Amniotic epithelial cell (primary cell): ENCODE data around the gene NEGR1.

Experiments
- DNase-seq: peaks from one replicate; pipeline ENCODE4 v3.0.0-alpha.2; 2010; ENCODE audit warnings: low read depth

The NEGR1 gene

DNA sequence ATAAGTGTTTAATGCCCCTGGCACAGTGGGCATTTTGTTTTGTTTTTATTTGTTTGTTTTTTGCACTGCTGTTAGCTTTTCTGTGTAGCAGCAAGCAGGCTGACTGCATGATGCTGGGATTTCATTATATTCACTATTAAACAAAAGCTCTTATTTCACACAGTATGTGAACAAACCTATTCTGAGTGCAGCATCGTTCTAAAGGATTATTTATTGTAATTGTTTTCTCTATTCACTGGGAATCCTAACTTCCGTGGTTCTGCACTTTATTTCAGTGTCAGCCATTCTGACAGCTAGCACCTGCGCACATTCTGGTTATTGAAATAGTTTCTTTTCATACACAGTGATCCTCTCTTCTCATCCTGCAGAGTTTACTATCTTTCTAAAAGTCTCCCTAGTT lies 595.0 kb downstream of the NEGR1 start:
- DNase-seq: no peak

- DNase-seq: no peak
Observed at GRCh38 chr1:71676979-71677925, 605.1 kb downstream of the NEGR1 start.

GRCh38 chr1:71668065-71668464 lies 614.3 kb downstream of the NEGR1 start:
- no peak for DNase-seq

DNA sequence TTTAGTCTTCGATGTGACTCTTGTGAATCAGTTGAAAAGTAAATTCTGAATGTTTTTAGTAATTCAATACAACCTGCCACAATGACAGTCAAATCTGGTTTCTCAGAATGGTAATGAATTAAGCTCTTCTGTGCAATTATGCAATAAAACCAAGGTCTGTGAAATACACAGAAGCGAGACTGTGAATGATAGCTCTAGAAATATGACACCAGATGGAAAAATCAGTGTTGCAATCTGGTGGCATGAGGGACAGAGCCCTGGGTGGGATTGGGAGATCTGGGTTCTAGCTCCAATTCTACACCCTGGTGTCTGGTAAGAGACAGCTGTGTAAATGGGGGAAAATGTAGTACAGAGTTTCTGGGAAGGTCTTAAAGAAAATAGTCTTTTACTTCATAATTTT lies 615.1 kb downstream of the NEGR1 start:
- DNase-seq: peak; percentile 8

DNA sequence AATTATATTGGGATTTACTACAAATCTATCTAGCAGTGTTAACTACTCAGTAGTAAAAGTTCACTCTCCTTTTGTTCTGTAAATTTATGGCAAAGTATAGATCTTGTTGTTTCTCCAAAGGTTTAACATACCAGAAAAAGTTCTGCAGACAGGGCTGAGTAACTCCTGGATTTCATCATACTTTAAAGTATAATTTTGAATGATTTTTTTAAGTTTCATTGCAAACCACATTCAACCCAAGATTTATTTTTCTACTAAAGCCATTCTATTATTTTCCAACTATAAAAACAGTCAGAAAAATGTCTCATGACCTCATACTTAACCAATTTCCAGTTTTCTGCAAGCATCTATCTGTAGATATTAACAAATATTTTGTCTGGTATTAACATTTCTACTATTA lies 615.7 kb downstream of the NEGR1 start:
- no peak for DNase-seq

- DNase-seq: no peak
Observed at GRCh38 chr1:71660411-71660810, 621.9 kb downstream of the NEGR1 start.

DNA sequence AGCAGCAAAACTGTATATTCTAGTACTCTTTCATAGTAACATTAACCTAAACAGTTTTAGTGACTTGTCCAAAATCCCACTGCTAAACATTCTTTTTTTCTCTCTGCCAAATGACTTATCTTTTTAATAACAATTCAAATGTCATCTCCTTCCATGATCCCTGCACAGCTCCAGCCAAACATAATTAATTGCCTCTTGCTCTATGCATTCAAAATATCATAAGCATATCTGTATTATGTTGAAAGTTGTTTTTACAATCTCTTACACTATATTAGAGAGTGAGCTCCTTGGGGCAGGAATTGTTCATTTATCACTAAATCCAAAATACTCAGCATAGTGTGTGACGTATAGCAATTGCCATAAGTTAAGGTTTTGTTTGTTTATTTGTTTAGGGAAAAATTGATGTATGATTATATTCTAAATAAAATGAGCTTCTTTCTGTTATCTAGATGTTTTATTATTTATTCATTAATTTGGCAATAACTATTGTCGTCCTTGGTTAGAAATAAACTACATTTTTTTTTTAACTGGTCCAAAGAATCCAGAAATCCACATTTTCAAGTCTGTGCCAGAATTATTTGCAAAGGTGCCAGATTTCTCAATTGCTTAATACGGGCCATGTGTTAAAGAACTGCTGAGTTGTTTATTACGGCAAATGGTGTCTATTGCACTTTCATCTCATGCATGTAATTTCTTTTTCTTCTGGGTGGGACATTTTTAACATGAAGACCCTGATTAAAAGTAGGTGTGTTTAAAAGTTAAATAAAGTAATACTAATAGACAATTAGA lies 624.3 kb downstream of the NEGR1 start:
- DNase-seq: no peak

- no peak for DNase-seq
Observed at GRCh38 chr1:71656902-71657301, 625.4 kb downstream of the NEGR1 start.

- DNase-seq: no peak
Observed at GRCh38 chr1:71655604-71656003, 626.7 kb downstream of the NEGR1 start.

DNA sequence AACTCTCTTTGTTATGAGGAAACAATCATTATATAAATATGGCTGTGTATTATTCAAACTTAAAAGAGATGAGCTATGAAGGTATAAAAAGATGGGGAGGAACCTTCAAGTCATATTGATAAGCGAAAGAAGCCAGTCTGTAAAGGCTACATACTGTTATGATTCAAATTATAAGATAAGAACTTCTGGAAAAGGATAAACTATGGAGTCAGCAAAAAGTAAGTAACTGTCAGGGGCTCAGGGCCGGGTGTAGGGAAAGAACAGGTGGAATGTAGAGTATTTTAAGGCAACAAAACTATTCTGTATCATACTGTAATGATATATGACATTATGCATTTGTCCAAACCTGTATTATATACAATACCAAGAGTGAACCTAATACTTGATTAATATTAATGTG lies 628.4 kb downstream of the NEGR1 start:
- DNase-seq: no peak

- DNase-seq: no peak
Observed at GRCh38 chr1:71651214-71651613, 631.1 kb downstream of the NEGR1 start.

DNA sequence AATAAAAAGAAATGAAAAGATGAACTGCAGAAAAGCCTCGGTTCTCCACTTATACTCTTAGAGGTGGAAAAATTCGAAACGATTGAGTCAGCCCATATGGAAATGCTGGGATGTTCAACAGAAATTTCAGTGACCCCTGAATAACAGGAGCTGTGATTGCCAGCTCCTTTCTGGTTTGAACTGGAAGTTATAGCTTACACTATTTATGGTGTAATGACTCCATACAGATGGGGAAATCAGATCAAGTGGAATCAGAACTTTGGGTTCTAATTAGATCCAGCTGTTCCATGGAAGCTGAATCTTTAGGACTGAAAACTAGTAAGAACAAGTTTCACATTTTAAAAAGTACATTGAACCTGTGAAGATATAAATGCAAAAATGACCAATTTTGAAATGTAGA lies 632.2 kb downstream of the NEGR1 start:
- DNase-seq: no peak

DNA sequence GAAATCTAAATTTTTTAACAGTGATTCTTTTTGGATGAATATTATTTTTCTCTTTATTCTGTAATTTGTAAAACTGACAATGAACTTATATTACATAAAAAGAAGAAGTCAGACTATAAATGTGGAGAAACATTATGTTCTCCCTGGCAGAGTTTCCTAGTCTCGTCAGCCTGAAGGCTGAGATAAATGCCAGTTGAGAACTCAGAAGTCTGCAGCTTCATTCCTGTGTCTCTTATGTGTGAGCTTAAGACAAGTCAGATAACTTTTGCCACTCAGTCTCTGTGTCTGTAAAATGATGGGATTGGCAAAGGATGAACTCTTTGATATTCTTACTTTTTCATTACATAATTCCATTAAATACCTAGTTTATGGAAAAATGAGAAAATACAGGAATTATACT lies 632.7 kb downstream of the NEGR1 start:
- DNase-seq: no peak

- no peak for DNase-seq
Observed at GRCh38 chr1:71647513-71648300, 634.6 kb downstream of the NEGR1 start.

- DNase-seq: no peak
Observed at GRCh38 chr1:71645015-71645414, 637.3 kb downstream of the NEGR1 start.

- DNase-seq: no peak
Observed at GRCh38 chr1:71641903-71642302, 640.4 kb downstream of the NEGR1 start.

- DNase-seq: no peak
Observed at GRCh38 chr1:71640998-71641397, 641.3 kb downstream of the NEGR1 start.

GRCh38 chr1:71640116-71640515 lies 642.2 kb downstream of the NEGR1 start:
- DNase-seq: no peak

DNA sequence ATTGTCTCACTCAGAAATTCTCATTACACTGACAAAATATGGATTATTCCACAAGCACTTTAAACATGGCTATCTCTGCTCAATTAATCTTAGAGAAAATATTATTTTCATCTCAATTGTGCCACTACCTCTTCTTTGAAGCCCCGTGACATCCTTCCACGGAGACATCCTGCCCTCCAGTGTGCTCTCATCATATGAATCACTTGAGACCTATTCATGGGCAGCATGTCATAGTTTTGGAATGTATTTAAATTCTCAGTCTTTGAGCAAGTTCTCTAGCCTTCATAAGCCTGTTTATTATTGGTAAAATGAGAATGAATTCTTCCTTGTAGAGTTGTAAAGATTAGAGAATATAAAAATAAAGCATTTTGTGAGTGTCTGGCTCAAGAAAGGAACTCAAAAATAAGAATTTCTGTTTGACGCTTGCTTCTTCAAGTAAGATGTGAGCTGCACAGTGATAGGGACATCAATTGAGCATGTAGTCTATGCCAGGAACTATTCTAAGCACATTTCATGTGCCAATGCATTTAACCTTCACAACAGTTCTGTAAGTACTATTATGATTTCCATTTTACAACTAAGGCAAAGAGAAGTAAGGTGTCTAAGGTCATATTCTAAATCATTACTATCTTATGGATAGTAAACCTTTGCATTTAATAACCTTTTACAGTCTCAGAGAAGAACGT lies 644.1 kb downstream of the NEGR1 start:
- peak; percentile 9 for DNase-seq

DNA sequence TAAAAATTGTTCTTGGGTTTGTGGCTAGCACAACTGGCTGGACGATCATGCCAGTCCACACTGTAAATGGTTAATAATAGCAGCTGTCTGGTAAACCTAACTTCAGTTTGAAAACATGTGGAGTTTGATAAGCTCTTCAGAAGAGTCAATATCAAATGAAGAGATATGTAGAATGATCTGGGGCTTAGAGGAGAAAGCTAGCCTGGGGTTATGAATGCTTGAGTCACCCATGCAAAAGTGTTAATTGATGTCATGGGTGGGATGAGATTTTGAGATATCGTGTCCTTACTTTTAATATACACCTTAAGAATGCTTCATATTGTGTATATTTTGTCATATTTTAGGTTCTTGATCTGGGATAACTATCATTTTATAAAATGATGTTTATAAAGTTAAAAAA lies 646.8 kb downstream of the NEGR1 start:
- DNase-seq: no peak

- DNase-seq: no peak
Observed at GRCh38 chr1:71634159-71634558, 648.2 kb downstream of the NEGR1 start.

DNA sequence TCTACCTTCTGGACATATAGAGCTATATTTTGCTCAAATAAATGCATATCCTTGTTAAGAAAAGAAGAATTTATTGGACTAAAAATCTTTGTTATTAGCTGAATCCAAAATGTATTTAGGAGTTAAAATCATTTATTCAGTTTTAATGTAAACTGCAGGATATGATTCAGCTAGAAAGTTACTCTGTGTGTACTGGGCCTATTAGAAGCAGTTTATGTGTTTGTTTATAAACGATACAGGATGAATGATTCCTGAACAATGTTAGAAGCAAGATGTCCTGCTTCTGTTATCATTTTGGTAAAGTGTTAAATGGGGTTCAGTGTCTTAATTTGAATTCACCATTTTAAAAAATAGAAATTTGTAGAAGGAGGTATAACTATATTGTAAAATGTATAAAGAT lies 652.3 kb downstream of the NEGR1 start:
- DNase-seq: no peak
